ENCODE measurements around the gene CA5A. TPM values are rescaled to one million over a fixed set of nuclear protein-coding genes. Genes with fewer than 3 reads are reported as not detected.
"Not testable (repeated sequence)": the region's sequence is repeated elsewhere in the genome, so short reads cannot be mapped to it uniquely, and the experiment has no call there.

Gene CA5A
- total and polyA plus RNA-seq, 9 donors: 0.02 to 0.05 TPM; not detected in 7

DNA sequence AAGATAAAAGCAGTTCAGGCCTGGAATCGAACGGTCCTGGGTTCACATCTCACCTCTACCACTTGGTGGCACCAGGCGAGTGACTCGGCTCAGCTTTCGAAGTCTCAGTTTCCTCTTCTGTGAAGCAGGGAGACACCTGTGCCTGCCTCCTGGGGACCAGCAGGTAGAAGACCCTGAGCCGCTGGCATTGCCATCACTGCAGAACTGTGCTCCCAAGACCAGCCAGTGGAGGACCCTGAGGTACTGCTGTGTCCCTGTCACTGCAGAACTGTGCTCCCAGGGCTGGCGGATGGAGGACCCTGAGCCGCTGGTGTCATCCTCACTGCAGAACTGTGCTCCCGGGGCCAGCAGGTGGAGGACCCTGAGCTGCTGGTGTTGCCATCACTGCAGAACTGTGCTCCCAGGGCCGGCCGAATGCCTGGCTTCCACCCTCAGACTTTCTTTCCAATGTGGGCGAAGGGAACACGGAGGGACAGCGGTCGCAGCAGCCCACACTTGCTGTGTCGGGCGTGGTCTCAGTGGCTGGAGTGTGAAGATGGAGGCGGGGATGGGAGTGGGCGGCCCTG lies 58.3 kb downstream of the CA5A start:
- Histone ChIP-seq H3K27me3 (no peaks in the 10 kb centered on the region), H3K9me3 (no peaks in the 10 kb centered on the region), H3K4me1 (ENCODE audit: insufficient read depth) (peaks cover 2% of the 10 kb centered on the region), H3K27ac (no peak overlapping the region), H3K36me3 (no peaks in the 10 kb centered on the region), H3K4me3 (no peak overlapping the region)
- WGBS, 3 donors: 83 to 87% (median 83%) methylated on average over 19 of the region's 19 CpGs
- no peak for DNase-seq
- intact Hi-C loops (cut with DNase I): no loop called here
- TF ChIP-seq, protein P1, sequence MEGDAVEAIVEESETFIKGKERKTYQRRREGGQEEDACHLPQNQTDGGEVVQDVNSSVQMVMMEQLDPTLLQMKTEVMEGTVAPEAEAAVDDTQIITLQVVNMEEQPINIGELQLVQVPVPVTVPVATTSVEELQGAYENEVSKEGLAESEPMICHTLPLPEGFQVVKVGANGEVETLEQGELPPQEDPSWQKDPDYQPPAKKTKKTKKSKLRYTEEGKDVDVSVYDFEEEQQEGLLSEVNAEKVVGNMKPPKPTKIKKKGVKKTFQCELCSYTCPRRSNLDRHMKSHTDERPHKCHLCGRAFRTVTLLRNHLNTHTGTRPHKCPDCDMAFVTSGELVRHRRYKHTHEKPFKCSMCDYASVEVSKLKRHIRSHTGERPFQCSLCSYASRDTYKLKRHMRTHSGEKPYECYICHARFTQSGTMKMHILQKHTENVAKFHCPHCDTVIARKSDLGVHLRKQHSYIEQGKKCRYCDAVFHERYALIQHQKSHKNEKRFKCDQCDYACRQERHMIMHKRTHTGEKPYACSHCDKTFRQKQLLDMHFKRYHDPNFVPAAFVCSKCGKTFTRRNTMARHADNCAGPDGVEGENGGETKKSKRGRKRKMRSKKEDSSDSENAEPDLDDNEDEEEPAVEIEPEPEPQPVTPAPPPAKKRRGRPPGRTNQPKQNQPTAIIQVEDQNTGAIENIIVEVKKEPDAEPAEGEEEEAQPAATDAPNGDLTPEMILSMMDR (IDR thresholded peaks at IDR 0.05): no peak
- TF ChIP-seq POLR2A (IDR thresholded peaks at IDR 0.05): no peak
- no peak for TF ChIP-seq EP300 (IDR thresholded peaks at IDR 0.05)

DNA sequence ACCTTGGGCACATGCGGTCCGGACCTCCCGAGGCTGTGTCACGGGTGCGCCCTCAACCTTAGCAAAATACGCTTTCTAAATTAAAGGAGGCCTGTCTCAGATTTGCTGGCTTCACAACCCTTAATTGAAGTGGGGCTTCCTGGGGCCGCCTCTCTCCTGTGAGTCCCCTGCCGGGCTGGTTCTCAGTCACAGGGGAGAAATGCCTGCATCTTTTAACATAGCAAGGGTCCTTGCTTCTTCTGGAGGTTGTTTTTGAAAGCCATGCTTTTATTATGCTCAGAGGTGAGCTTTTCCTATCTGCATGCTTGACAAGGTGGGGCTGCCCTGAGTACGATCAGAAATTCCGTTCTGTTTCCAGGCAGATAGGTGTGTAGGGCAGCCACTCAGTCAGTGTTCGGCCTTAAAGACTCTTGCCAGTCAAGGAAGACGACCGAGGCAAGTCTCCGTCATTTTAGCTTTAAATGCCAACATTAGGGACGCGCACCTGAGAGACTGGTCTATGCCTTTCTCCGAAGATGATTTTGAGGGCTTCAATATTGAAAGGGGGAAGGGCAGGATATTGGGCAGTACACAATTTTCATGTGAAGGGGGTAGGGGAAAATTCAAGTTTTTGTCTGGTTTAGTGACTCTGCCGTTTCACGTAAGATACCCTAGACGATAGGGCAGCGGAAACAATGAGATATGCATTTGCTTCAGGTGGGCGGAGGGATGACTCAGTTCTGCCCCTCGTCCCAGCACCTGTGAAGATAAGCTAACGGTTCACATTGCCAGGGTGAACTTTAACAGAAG lies 61.5 kb downstream of the CA5A start:
- Histone ChIP-seq H3K36me3 (no peaks in the 10 kb centered on the region), H3K27ac (no peak overlapping the region), H3K9me3 (no peaks in the 10 kb centered on the region), H3K4me1 (ENCODE audit: insufficient read depth) (peaks cover 1% of the 10 kb centered on the region), H3K27me3 (no peaks in the 10 kb centered on the region), H3K4me3 (no peak overlapping the region)
- DNase-seq: no peak
- TF ChIP-seq EP300 (IDR thresholded peaks at IDR 0.05): no peak
- no peak for TF ChIP-seq POLR2A (IDR thresholded peaks at IDR 0.05)
- TF ChIP-seq, protein P1 (IDR thresholded peaks at IDR 0.05): no peak
- WGBS, 3 donors: 51 to 56% (median 53%) methylated on average over 24 of the region's 24 CpGs
- intact Hi-C loops (cut with DNase I): loop anchor here in 2 of 4 donors (5.0 kb wide), 1 partner anchor 98 kb away; no protein-coding TSS in a partner anchor

DNA sequence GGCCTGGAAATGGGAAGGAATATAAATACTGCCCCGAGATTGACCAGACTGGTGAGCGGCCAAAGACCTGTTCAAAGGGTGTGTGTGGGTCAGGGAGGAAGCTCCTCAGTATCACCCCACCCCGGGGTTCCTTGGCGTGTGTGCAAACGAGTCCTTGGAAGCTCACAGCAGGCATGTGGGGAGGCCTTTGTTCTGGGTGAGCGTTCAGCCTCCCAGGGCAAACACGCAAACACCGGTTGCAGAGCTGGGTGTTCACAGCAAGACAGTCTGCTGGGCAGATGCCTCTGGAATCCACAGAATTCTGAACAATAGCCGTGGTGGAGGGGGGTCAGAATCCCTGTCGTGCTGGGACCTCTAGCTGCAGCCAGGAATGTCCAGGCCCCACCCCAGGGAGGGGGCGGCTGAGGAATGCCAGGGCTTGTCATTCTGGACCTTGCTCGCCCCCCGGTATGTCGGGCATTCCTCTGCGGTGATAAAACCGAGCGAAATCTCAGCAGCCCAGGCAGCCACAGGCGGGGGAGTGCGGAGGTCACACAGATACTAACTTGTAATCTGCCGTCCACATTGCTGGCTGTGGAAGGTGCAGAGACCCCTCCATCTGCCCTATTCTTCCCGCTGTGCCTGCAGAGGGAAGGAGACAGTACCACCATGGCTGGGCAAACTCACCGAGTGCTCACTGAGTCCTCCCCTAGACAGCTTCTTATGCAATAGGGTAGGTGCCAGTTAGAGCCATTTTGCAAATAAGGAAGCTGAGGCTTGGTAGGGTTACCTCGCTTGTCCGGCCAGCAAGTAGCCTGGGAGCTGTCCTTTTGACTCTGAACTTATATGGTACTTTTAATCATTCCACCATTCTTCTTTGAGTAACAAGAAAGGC lies 65.7 kb downstream of the CA5A start:
- intact Hi-C loops (cut with DNase I): loop anchor here (1.0 to 5.0 kb wide), 3 partner anchors 91 to 93 kb away; no protein-coding TSS in a partner anchor
- 65 to 72% (median 65%) methylated on average over 21 to 24 of the region's 24 CpGs for WGBS, 3 donors
- not testable (repeated sequence) for H3K27ac ChIP-seq; H3K4me3 ChIP-seq; H3K4me1 ChIP-seq (ENCODE audit: insufficient read depth); H3K36me3 ChIP-seq; DNase-seq; H3K27me3 ChIP-seq; H3K9me3 ChIP-seq

DNA sequence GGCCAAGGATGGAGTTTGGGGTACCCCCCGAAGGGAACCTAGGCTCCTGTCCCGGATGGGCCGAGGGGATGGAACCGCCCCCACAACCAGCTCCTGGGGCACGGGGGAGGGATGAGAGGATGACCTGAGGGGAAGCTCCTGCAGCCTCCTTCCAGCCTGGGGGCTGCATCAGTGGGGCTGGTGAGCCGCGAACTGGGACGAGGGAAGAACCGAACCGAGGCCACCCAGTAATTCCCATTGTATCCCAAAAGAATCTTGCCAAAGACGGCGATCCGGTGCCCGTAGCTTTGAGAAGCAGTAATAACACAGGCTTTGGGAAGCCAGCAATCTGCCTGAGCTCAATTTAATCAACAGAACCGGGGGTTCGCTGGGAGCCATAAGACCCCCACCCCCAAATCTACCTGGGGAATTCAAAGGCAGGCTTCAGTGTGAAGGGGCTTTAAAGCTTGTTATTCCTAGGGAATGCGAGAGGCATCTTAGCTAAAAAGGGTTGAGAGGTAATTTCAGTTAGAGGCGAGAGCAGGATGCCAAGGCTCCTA lies 66.4 kb downstream of the CA5A start:
- H3K27me3 ChIP-seq; DNase-seq; H3K4me3 ChIP-seq; H3K36me3 ChIP-seq; H3K9me3 ChIP-seq; H3K4me1 ChIP-seq (ENCODE audit: insufficient read depth); H3K27ac ChIP-seq: not testable (repeated sequence)
- WGBS, 3 donors: 70 to 82% (median 81%) methylated on average over 17 to 18 of the region's 18 CpGs
- intact Hi-C loops (cut with DNase I): loop anchor here in 3 of 4 donors (2.0 to 5.0 kb wide), 2 partner anchors 91 to 93 kb away; no protein-coding TSS in a partner anchor

DNA sequence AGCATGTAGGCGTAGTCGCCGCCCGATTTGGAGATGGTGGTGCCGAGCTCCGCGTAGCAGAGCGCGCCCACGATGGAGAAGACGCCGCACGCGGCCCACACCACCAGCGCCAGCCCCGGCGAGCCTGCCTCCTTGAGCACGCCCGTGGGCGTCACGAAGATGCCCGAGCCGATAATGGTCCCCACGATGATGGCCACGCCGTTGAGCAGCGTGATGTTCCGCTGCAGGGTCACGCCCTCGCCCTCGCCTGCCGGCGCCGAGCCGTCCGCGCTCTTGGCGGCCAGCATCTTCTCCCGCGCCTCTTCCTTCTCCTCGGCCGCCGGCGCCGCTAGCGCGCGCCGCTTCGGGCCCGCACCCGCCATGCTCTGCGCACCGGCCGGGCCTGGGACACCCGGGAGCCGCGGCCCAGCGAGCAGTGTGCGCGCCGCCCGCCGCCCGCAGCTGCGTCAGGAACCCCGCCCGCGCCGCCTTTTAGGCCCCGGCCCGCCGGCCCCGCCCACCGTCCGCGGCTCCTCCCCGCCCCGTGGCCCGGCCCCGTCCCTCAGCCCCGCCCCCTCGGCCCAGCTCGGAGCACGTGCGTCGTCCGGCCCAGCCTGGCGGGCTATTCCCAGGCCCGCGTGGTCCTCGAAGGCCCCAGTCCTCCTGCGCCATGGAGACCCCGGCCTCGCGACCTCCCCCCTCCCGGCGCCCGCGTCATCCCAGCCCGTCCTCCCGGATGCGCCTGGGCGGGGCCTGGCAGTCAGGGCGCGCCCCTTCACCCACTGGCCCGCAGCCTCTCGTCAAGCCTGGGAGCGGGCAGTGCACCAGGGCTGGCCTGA lies 67.1 kb downstream of the CA5A start, which contains the start of gene SLC7A5:
Gene SLC7A5 (minus strand): TSS at position 447 of the 818 bp plus-strand sequence. CDS start 85 bp downstream, at position 362.
- H3K9me3 ChIP-seq; H3K27ac ChIP-seq; H3K36me3 ChIP-seq; intact Hi-C loops (cut with DNase I); H3K4me1 ChIP-seq (ENCODE audit: insufficient read depth); H3K27me3 ChIP-seq: not testable (repeated sequence)
- DNase-seq: peak; percentile 62 to 82 (median 76)
- peak within 1 kb of the TSS; percentile 30 for H3K4me3 ChIP-seq
- 1 to 4% (median 2%) methylated on average over 35 to 109 of the region's 109 CpGs for WGBS, 3 donors

DNA sequence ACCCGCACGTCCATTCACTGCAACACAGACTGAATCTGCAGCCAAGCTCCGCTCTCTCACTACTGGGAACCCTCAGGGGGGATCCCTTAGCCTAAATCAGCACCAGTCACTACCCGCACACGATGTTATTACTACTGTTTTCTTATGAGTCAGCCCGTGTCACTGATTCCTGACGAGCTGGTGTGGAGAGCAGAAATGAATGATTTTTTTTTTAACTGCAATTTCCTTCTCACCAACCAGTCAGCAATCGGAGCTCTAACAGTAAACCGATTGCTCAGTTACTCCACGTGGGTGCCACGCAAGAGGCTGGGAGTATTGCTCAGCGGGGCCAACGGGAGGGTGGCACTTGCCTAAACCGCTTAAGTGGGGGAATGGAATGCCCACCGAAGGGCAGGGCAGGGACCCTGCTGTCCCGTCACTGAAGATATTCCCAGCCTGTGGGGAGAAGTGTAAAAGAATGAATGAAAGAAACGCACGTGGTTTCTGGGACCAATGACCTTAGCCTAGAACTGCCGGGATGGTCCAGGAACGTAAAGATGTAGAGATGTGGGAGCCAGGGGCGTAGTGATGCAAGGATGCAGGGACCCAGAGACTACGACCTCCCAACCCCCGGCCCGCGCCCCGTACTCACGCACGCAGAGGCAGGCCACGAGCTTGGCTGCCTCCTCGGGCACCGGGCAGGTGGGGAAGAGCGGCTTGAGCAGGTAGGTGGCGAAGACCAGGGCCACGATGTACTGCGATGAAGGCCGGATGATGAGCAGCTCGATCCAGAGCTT lies 67.9 kb downstream of the CA5A start:
- DNase-seq; H3K36me3 ChIP-seq; H3K27ac ChIP-seq; H3K9me3 ChIP-seq; H3K4me1 ChIP-seq (ENCODE audit: insufficient read depth); H3K27me3 ChIP-seq; intact Hi-C loops (cut with DNase I): not testable (repeated sequence)
- WGBS, 3 donors: 8 to 12% (median 11%) methylated on average over 37 of the region's 37 CpGs
- H3K4me3 ChIP-seq: peak overlapping the region; percentile 30

DNA sequence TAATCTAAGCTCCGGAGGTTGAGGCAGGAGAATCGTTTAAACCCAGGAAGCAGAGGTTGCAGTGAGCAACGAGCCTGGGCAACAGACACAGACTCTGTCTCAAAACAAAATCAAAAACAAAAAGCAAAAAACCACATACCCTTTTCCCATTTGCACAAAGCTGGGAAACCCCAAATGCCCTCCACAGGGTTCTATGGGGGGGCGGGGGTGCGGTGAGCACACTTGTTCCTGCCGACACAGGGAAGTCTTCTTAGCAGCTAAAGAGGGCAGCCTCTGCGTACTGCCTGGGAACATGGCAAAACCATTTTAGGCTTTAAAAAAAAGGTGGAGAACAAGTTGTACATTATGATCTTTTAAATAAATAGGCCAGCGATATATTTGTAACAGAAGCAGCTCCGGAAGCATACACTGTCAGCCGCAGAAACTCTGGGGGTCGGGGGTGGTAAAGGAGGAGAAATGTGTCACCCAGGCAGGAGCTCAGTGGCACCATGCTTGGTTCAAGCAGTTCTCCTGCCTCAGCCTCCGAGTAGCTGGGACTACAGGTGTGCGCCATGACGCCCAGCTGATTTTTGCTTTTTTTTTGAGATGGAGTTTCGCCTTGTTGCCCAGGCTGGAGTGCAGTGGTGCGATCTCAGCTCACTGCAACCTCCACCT lies 70.3 kb downstream of the CA5A start:
- H3K9me3 ChIP-seq; DNase-seq; H3K4me1 ChIP-seq (ENCODE audit: insufficient read depth); H3K36me3 ChIP-seq; H3K4me3 ChIP-seq; intact Hi-C loops (cut with DNase I); H3K27ac ChIP-seq; H3K27me3 ChIP-seq: not testable (repeated sequence)
- 85 to 88% (median 85%) methylated on average over 16 of the region's 16 CpGs for WGBS, 3 donors
